Neuron (in vitro differentiated cells): ENCODE measurements around the gene PHLDB1.
"Not testable (repeated sequence)": the region's sequence is repeated elsewhere in the genome, so short reads cannot be mapped to it uniquely, and the experiment has no call there.

Source experiments
- H2AFZ ChIP-seq: one replicate; pipeline ENCODE4 v1.6.1; 2013; ENCODE audit warnings: low read depth, mild to moderate bottlenecking, inconsistent platforms, low read length, moderate library complexity
- H3K27me3 ChIP-seq: one replicate; pipeline ENCODE4 v1.6.1; 2013; ENCODE audit warnings: low read length; ENCODE audit not compliant: insufficient read depth
- H3K36me3 ChIP-seq: one replicate; pipeline ENCODE4 v1.6.1; 2013; ENCODE audit warnings: low read length; ENCODE audit not compliant: insufficient read depth
- H3K4me1 ChIP-seq: one replicate; pipeline ENCODE4 v1.6.1; 2013; ENCODE audit warnings: low read length; ENCODE audit not compliant: insufficient read depth
- H3K4me3 ChIP-seq: 2 replicates; pipeline ENCODE4 v1.5.1; 2013; ENCODE audit warnings: mild to moderate bottlenecking, low read length, moderate library complexity
- H3K9me3 ChIP-seq: one replicate; pipeline ENCODE4 v1.6.1; 2013; ENCODE audit warnings: low read length

Gene PHLDB1

DNA sequence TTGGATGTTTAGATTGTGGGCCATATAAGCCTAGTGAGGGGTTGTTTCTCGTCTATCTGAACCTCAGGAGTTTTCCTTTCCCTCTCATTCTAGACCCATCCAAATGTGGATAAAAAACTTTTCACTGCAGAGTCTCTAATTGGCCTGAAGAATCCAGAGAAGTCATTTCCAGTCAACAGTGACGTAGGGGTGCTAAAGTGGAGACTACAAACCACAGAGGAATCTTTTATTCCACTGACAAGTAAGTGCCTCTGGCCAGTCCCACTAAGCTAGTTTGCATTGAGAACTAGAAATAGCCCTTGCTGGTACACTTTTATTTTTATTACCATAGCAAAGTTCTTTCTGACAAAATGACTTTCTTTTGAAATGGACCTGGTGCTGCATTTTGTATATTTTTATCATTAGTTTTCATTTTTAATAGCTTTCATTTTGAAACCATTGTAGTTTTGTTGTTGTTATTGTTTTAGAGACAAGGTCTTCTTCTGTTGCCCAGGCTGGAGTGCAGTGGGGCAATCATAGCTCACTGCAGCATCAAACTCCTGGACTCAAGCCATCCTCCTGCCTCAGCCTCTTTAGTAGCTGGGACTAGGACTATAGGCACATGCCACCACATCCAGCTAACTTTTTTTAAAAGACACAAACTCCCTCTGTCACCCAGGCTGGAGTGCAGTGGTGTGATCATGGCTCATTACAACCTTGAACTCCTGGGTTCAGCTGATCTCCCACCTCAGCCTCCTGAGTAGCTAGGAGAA, 14.6 kb upstream of the PHLDB1 start:
- H3K27me3 ChIP-seq = no peaks in the 10 kb centered on the region
- peaks cover 2% of the 10 kb centered on the region for H3K4me1 ChIP-seq
- H2AFZ ChIP-seq = no peak overlapping the region
- H3K4me3 ChIP-seq = no peak overlapping the region
- no peaks in the 10 kb centered on the region for H3K9me3 ChIP-seq
- peaks cover 79% of the 10 kb centered on the region for H3K36me3 ChIP-seq

DNA sequence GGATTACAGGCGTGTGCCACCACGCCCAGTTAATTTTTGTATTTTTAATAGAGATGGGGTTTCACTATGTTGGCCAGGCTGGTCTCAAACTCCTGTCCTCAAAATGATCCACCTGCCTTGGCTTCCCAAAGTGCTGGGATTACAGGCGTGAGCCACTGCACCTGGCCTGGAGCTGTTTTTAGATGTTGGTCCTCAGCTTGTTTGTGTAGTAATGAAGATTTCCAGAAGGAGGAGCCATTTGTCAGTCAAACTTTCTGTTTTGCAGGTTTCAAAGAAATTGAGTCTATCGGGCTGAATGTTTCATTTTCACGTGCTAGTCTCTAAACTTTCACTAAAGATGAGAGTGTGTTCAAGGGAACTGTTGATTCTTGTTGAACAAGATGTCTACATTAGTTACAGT, 12.4 kb upstream of the PHLDB1 start:
- not testable (repeated sequence) for H2AFZ ChIP-seq, H3K27me3 ChIP-seq, H3K4me1 ChIP-seq, H3K4me3 ChIP-seq, H3K9me3 ChIP-seq
- H3K36me3 ChIP-seq = peaks cover 77% of the 10 kb centered on the region

DNA sequence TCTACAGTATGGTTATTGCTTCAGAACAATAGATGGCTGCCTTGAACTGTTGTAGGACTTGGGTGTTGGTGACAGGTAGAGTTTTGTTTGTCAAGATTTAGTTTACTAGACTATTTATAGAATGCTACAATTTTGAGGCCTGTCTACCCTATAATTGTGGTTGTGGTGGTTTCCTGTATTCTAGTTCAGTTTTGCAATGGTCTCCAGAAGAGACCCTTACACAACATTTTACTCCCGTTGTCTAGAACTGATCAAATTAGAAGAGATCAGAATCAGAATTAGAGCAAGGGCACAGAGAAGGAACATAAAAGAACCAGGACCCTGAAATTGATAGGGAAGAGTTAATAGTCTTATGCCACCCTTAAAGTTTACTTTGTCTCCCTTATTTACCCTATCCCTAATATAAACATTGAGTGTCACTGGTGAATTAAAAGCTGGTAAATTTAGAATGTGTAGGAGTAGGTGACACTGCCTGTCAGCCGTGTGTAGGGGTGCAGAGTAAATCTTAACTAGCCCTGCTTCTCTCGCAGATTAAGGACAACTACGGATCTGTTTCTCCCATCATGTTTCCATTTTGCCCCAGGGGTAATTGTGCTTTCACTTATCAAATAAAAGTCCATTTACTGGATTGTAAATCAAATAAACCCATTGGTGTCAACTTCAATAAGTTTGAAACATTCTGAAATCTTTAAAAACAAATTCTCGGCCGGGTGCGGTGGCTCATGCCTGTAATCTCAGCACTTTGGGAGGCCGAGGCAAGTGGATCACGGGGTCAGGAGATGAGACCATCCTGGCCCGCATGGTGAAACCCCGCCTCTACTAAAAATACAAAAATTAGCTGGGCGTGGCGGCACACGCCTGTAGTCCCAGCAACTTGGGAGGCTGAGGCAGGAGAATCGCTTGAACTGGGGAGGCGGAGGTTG, 10.9 kb upstream of the PHLDB1 start:
- Histone ChIP-seq H3K4me1 (peaks cover 2% of the 10 kb centered on the region), H3K9me3 (no peaks in the 10 kb centered on the region), H3K27me3 (no peaks in the 10 kb centered on the region), H3K4me3 (no peak overlapping the region), H3K36me3 (peaks cover 74% of the 10 kb centered on the region), H2AFZ (no peak overlapping the region)

DNA sequence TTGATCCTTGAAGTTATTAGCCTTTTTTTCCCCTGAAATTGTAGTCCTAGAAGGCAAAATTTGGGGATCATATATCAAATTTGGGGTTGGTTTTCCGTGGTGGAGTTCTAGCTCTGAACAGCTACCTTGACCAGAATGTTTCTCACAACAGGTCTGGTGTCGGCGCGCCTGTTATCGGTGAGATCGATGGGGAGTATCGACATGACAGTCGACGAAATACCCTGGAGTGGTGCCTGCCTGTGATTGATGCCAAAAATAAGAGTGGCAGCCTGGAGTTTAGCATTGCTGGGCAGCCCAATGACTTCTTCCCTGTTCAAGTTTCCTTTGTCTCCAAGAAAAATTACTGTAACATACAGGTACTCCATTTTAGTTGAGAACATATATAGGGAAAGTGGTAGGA, 9.9 kb upstream of the PHLDB1 start:
- Histone ChIP-seq H3K4me1 (peaks cover 2% of the 10 kb centered on the region), H3K36me3 (peaks cover 78% of the 10 kb centered on the region), H3K27me3 (no peaks in the 10 kb centered on the region), H2AFZ (no peak overlapping the region), H3K4me3 (no peak overlapping the region), H3K9me3 (no peaks in the 10 kb centered on the region)

DNA sequence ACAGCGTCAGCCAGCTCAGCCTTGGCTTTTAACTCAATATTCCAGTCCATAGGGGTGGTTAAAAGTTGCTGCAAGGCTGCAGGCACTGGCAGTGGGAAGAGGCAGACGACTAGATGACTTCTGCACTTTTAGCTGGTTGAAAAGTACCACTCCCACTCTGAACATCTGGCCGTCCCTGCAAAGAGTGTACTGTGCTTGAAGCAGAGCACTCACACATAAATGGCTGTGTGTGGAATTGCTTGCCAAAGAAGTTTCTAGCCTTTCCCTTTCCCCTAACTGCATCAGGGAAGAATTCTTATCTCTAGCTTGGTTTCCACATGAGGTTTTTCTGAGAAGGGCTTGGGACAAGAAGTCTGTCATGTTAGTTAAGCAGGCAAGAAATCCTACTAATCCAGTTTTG, 5.1 kb upstream of the PHLDB1 start:
- no peak overlapping the region for H3K4me3 ChIP-seq
- peaks cover 26% of the 10 kb centered on the region for H3K4me1 ChIP-seq
- H3K9me3 ChIP-seq = no peaks in the 10 kb centered on the region
- H2AFZ ChIP-seq = no peak overlapping the region
- peaks cover 49% of the 10 kb centered on the region for H3K36me3 ChIP-seq
- H3K27me3 ChIP-seq = no peaks in the 10 kb centered on the region

DNA sequence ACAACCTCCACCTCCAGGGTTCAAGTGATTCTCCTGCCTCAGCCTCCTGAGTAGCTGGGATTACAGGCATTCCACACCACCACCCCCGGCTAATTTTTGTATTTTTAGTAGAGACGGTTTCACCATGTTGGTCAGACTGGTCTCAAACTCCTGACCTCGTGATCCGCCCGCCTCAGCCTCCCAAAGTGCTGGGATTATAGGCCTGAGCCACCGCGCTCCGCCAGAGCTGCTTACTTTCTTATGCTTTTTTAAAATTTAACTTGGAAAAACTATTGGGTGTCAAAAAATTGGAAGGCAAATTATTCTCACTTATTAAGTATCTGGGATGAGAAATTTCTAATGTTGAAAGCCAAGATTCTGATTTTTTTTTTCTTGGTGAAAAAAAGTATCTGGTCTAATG, 3.7 kb upstream of the PHLDB1 start:
- not testable (repeated sequence) for H3K9me3 ChIP-seq, H3K4me3 ChIP-seq, H2AFZ ChIP-seq, H3K27me3 ChIP-seq
- Histone ChIP-seq H3K36me3 (peaks cover 37% of the 10 kb centered on the region), H3K4me1 (peaks cover 26% of the 10 kb centered on the region)

DNA sequence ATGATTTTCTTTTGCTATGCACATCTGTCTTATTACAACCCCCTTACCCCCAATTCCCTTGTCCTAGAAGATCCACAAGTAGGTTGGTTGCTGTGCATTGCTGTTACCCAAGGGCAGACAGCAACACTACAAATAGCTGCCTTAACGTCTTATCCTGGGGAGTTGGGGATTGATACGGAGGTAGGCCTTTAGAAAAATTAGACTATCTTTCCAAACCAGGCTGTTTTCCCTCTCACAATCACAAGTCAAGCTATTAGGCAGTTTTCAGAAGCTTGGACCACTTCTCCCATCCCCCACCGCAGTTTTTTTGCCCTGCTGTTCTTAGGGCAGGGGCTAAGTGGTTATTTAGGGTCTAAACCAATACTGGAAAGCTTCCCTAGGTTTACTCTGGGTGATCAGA, 2.8 kb upstream of the PHLDB1 start:
- Histone ChIP-seq H3K9me3 (no peaks in the 10 kb centered on the region), H2AFZ (no peak overlapping the region), H3K4me3 (no peak overlapping the region), H3K27me3 (no peaks in the 10 kb centered on the region), H3K4me1 (peaks cover 26% of the 10 kb centered on the region), H3K36me3 (peaks cover 32% of the 10 kb centered on the region)

DNA sequence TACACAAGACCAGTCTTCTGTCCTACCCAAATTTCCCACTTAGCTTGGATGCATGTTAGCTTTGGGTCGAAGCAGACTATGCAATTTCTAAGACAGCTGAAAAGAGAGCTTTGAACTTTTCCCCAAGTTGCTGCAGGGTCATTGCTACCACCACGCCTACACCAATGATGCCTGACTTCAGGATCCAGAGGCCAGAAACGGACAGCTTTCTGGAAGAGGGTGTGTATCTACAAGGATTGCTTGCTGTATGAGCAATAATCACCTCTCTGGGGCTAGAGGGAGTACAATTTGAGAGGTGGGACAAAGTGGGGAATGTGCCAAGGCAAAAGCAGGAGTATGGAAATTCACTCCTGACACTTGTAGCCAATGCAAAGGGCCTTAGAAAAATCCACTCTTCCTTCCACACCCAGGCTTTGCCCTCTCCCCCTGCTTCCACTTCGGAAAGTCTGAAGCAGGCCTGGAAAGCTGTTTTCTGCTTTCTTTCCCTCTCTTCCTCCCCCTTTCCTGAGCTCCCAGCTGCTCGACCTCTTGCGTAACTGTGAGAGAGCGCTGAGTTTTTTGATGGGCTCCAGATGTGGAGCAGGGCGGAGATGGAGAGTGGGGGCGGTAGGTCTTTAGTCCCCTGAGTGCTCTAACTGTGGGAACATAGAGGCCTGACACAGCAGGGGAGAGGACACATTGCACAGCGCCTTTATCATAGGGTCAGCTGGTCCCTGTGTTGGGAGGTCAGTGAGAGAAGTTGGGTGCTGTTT, 2.1 kb upstream of the PHLDB1 start:
- H3K4me1 ChIP-seq = peaks cover 26% of the 10 kb centered on the region
- no peaks in the 10 kb centered on the region for H3K27me3 ChIP-seq
- H2AFZ ChIP-seq = no peak overlapping the region
- no peaks in the 10 kb centered on the region for H3K9me3 ChIP-seq
- peaks cover 25% of the 10 kb centered on the region for H3K36me3 ChIP-seq
- H3K4me3 ChIP-seq = no peak overlapping the region

DNA sequence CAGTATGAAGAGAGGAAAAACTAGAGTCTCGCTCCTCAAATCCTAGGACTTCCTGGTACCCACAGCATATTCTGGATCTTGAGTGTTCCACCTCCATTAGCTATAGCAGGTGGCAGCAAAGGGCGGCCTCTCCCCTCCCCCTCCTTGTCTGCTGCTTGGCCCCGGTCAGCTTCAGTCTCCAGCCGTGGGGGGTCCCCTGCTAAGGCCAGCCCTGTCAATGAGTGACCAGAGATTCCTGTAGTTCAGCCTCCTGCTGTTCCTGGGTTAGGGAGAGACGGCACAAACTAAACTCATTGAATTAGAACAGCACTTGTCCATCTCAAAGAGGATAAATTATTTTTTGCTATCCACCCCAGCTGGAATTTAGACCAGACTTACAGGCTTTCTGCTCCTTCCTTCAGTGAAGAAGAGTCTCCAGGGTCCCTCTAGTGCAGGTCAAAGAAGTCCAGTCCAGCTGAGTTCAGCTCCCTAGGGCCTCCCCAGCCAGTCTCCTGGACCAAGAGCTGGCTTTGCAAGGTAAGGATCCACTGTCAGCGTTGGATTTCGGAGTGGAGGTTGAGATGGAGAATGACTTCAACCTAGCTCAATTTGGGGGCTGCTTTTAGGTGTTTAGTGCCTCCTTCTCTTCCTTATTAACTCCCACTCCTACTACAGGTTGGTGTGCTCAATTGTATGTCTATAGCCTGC, 1.1 kb upstream of the PHLDB1 start:
- Histone ChIP-seq H3K27me3 (no peaks in the 10 kb centered on the region), H2AFZ (no peak overlapping the region), H3K36me3 (peaks cover 19% of the 10 kb centered on the region), H3K4me3 (no peak overlapping the region), H3K9me3 (no peaks in the 10 kb centered on the region), H3K4me1 (peaks cover 26% of the 10 kb centered on the region)

DNA sequence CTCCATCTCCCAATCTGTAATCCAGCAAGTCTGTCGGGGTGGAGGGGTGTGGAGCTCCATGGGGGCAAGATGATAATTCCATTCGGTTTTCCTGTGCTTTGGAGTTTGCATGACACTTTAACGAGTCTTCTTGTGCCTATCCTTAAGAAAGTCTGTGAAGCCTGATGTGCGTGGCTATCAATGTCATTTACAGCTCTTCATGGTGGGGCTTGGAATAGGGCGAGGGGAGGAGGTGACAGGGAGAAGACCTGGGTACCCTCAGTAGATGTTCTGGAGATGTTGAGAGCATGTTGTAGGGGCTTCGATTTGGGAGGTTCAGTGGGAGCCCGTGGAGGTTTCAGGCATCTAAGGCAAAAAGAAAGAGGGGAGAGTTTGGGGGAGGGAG, 579 bp upstream of the PHLDB1 start:
- peaks cover 15% of the 10 kb centered on the region for H3K36me3 ChIP-seq
- H3K4me1 ChIP-seq = peaks cover 26% of the 10 kb centered on the region
- no peaks in the 10 kb centered on the region for H3K27me3 ChIP-seq
- no peak overlapping the region for H2AFZ ChIP-seq
- H3K4me3 ChIP-seq = no peak overlapping the region
- no peaks in the 10 kb centered on the region for H3K9me3 ChIP-seq

DNA sequence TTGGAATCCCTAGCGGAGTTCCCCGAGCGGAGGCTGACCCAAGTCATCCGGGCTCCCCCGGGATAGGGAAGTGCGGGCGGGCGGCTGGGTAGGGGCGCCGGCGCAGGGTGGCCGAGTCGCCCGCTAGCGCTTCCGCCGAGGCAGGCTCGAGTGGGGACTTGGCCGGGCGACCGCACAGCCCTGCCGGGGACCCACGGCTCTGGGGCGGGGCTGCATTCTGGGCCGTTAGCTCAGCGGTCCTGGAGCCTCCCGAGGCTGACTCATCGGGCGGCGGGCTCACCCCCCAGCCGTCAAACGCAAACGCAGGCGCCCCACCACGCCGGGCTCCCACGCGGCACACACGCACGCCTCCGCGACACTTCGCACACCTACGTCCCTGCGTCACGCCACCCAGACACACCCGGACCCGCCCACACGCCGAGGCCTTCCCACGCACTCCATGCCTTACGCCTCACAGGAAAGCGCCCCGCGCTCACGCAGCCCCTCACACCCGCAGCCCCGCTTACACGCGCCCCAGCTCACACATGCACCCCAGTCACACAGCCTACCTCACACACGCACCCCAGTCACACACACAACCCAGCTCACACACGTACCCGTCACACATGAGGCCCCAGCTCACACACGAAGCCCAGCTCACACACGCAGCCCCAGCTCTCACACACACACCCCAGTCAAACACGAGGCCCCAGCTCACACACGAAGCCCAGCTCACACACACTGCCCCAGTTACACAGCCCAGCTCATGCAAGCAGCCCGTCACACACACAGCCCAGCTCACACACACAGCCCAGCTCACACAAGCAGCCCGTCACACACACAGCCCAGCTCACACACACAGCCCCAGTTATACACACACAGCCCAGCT, 1.2 kb downstream of the PHLDB1 start:
- Histone ChIP-seq H3K27me3 (no peaks in the 10 kb centered on the region), H3K4me3 (no peak overlapping the region), H3K36me3 (no peaks in the 10 kb centered on the region), H3K4me1 (peaks cover 38% of the 10 kb centered on the region), H3K9me3 (no peaks in the 10 kb centered on the region), H2AFZ (no peak overlapping the region)
